WTC11 (cell line): ENCODE measurements around the gene RHBDL1. TPM values are rescaled to one million over a fixed set of nuclear protein-coding genes. Genes with fewer than 3 reads are reported as not detected.

ENCODE experiments used
- ATAC-seq: fragments of 200-7000 bp; cut with Tn5 transposase; 2 replicates; pipeline ENCODE4 v1.10.0; 2021; ENCODE audit warnings: mild to moderate bottlenecking, moderate library complexity
- CTCF ChIA-PET: fragments of 300-600 bp; sonication (Branson Sonifier 250); formaldehyde crosslinking; loops from one replicate; lab custom pipeline; 2021; ENCODE audit warnings: antibody characterized with exemption; lab: Charles Lee
- POLR2A ChIA-PET: fragments of 350-600 bp; sonication (Branson Sonifier 250); formaldehyde crosslinking; loops from one replicate; lab custom pipeline; 2021; ENCODE audit warnings: antibody characterized with exemption; lab: Charles Lee
- DNase-seq: peaks from one replicate; pipeline ENCODE4 v3.0.0; 2021; ENCODE audit warnings: low spot score
- H3K27ac Mint-ChIP-seq: 2 replicates; pipeline ENCODE4 v1.8.0; 2021; ENCODE audit warnings: mixed read lengths
- H3K27me3 Mint-ChIP-seq: 2 replicates; pipeline ENCODE4 v1.8.0; 2021; ENCODE audit warnings: low read depth, mild to moderate bottlenecking, moderate library complexity, mixed read lengths
- H3K36me3 Mint-ChIP-seq: 2 replicates; pipeline ENCODE4 v1.8.0; 2021; ENCODE audit warnings: mixed read lengths
- H3K4me1 Mint-ChIP-seq: 2 replicates; pipeline ENCODE4 v1.8.0; 2022; ENCODE audit warnings: mixed read lengths
- H3K4me3 Mint-ChIP-seq: 2 replicates; pipeline ENCODE4 v1.8.0; 2021; ENCODE audit warnings: mild to moderate bottlenecking, moderate library complexity, mixed read lengths
- H3K9me3 Mint-ChIP-seq: 2 replicates; pipeline ENCODE4 v1.8.0; 2021; ENCODE audit warnings: mixed read lengths
- CBFB ChIP-seq: sonication (generic); formaldehyde crosslinking; IDR thresholded peaks from 2 replicates; pipeline ENCODE4 v1.8.1; 2022; ENCODE audit warnings: mild to moderate bottlenecking, low read depth, missing genetic modification reagents
- CREB1 ChIP-seq: sonication (generic); formaldehyde crosslinking; IDR thresholded peaks from 2 replicates; pipeline ENCODE4 v1.8.0; 2023; ENCODE audit warnings: mild to moderate bottlenecking, missing genetic modification reagents
- ELF4 ChIP-seq: sonication (generic); formaldehyde crosslinking; IDR thresholded peaks from 2 replicates; pipeline ENCODE4 v1.8.1; 2022; ENCODE audit warnings: low read depth, mild to moderate bottlenecking, moderate library complexity, missing genetic modification reagents
- ESRRA ChIP-seq: sonication (generic); formaldehyde crosslinking; IDR thresholded peaks from 2 replicates; pipeline ENCODE4 v1.8.1; 2022; ENCODE audit warnings: mild to moderate bottlenecking, missing genetic modification reagents, borderline replicate concordance
- FOXJ3 ChIP-seq: sonication (generic); formaldehyde crosslinking; IDR thresholded peaks from 2 replicates; pipeline ENCODE4 v1.9.0; 2021; ENCODE audit warnings: missing genetic modification reagents, mild to moderate bottlenecking, borderline replicate concordance
- FOXK1 ChIP-seq: sonication (generic); formaldehyde crosslinking; IDR thresholded peaks from 2 replicates; pipeline ENCODE4 v1.8.0; 2022; ENCODE audit warnings: mild to moderate bottlenecking, moderate library complexity, missing genetic modification reagents
- GABPB1 ChIP-seq: sonication (generic); formaldehyde crosslinking; IDR thresholded peaks from 2 replicates; pipeline ENCODE4 v1.8.1; 2023; ENCODE audit warnings: mild to moderate bottlenecking, missing genetic modification reagents
- GTF2I ChIP-seq: fragments of 250-450 bp; sonication (Bioruptor Pico); conservative IDR thresholded peaks from 2 replicates; pipeline ENCODE4 v1.4.0; 2021; ENCODE audit warnings: mild to moderate bottlenecking
- KAT7 ChIP-seq: sonication (generic); formaldehyde crosslinking; IDR thresholded peaks from 2 replicates; pipeline ENCODE4 v1.8.1; 2023; ENCODE audit warnings: missing genetic modification reagents, mild to moderate bottlenecking, borderline replicate concordance
- MYBL2 ChIP-seq: sonication (generic); formaldehyde crosslinking; IDR thresholded peaks from 2 replicates; pipeline ENCODE4 v1.8.1; 2023; ENCODE audit warnings: mild to moderate bottlenecking, moderate library complexity, missing genetic modification reagents
- NR3C1 ChIP-seq: sonication (generic); formaldehyde crosslinking; conservative IDR thresholded peaks from 2 replicates; pipeline ENCODE4 v1.8.1; 2023; ENCODE audit warnings: low read depth, mild to moderate bottlenecking, missing genetic modification reagents
- SMAD4 ChIP-seq: sonication (generic); formaldehyde crosslinking; IDR thresholded peaks from 2 replicates; pipeline ENCODE4 v1.8.0; 2022; ENCODE audit warnings: mild to moderate bottlenecking, missing genetic modification reagents
- SOX15 ChIP-seq: fragments of 250-450 bp; sonication (Bioruptor Pico); IDR thresholded peaks from 2 replicates; pipeline ENCODE4 v1.9.0; 2021; ENCODE audit warnings: mild to moderate bottlenecking
- SP1 ChIP-seq: sonication (generic); formaldehyde crosslinking; conservative IDR thresholded peaks from 2 replicates; pipeline ENCODE4 v1.8.1; 2022; ENCODE audit warnings: missing genetic modification reagents
- ZBTB21 ChIP-seq: sonication (generic); formaldehyde crosslinking; IDR thresholded peaks from 2 replicates; pipeline ENCODE4 v1.8.1; 2023; ENCODE audit warnings: mild to moderate bottlenecking, missing genetic modification reagents, borderline replicate concordance
- ZNF263 ChIP-seq: sonication (generic); formaldehyde crosslinking; IDR thresholded peaks from 2 replicates; pipeline ENCODE4 v1.8.1; 2022; ENCODE audit warnings: low read depth, mild to moderate bottlenecking, moderate library complexity, missing genetic modification reagents
- ZNF317 ChIP-seq: sonication (generic); formaldehyde crosslinking; IDR thresholded peaks from 2 replicates; pipeline ENCODE4 v1.8.1; 2023; ENCODE audit warnings: low read depth, mild to moderate bottlenecking, moderate library complexity, missing genetic modification reagents, borderline replicate concordance
- total RNA-seq: library from RNA; stranded (reverse); gene quantifications from 3 replicates; pipeline ENCODE4 v1.2.3, GENCODE V29; 2021
- TF ChIP-seq, protein P1 (sequence below): sonication (generic); formaldehyde crosslinking; IDR thresholded peaks from 2 replicates; pipeline ENCODE4 v1.8.1; 2022; ENCODE audit warnings: mild to moderate bottlenecking, moderate library complexity, missing genetic modification reagents
- TF ChIP-seq, protein P2 (sequence below): sonication (generic); formaldehyde crosslinking; IDR thresholded peaks from 2 replicates; pipeline ENCODE4 v1.8.1; 2022; ENCODE audit warnings: mild to moderate bottlenecking, missing genetic modification reagents, moderate library complexity, borderline replicate concordance
- TF ChIP-seq, protein P3 (sequence below): sonication (generic); formaldehyde crosslinking; IDR thresholded peaks from 2 replicates; pipeline ENCODE4 v1.8.0; 2022; ENCODE audit warnings: mild to moderate bottlenecking, missing genetic modification reagents
- TF ChIP-seq, protein P4 (sequence below): fragments of 250-450 bp; sonication (Bioruptor Pico); IDR thresholded peaks from 2 replicates; pipeline ENCODE4 v1.9.0; 2021; ENCODE audit warnings: moderate library complexity, mild to moderate bottlenecking, inconsistent platforms, borderline replicate concordance
- TF ChIP-seq, protein P5 (sequence below): sonication (generic); formaldehyde crosslinking; conservative IDR thresholded peaks from 2 replicates; pipeline ENCODE4 v1.8.1; 2022; ENCODE audit warnings: mild to moderate bottlenecking, missing genetic modification reagents
- TF ChIP-seq, protein P6 (sequence below): sonication (generic); formaldehyde crosslinking; IDR thresholded peaks from 2 replicates; pipeline ENCODE4 v1.8.0; 2023; ENCODE audit warnings: missing genetic modification reagents, mild to moderate bottlenecking, borderline replicate concordance
- TF ChIP-seq, protein P7 (sequence below): sonication (generic); formaldehyde crosslinking; IDR thresholded peaks from 2 replicates; pipeline ENCODE4 v1.8.0; 2022; ENCODE audit warnings: mild to moderate bottlenecking, missing genetic modification reagents

The RHBDL1 gene
- total RNA-seq, 1 experiment from 2014 or later, result 8.2 TPM

DNA sequence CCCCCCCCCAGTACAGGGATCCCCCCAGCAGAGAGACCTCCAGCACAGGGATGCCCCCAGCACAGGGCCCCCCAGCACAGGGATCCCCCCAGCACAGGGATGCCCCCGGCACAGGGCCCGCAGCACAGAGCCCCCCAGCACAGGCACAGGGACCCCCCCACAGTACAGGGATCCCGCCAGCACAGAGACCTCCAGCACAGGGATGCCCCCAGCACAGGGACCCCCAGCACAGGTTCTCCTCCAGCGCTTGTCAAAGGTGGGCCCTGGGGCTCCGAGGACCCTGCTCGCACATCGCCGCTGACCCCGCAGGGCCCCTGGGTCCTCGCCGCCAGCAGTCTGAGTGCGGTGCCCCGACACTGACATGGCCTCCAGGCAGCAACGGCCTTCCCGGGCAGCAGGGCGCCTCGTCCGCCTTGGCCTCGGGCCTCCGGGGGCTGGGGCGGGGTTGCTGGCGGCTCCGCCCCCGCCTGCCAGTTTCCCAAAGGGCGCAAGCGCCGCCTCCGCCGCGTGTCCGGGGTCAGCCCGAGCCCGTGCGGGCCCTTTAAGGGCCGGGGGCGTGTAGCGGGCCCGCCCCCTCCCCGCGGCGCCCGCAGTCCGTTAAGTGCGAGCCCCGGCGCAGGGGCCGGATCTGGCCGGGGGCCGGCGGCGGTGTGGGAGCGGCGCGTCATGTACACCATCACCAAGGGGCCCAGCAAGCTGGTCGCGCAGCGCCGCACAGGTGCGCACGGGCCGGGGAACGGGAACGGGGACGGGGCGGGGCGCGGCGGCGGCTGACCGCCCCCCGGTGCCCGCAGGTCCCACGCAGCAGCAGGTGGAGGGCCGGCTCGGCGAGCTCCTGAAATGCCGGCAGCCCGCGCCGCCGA, 33.9 kb upstream of the RHBDL1 start, which contains the start of gene MCRIP2 (continued):
- TF ChIP-seq ZBTB21 (CRISPR knock-in tag), result peak; percentile 41; the same call in 1 of the 2 replicates
- TF ChIP-seq CREB1, result no peak
- TF ChIP-seq SMAD4 (CRISPR knock-in tag), result no peak
- TF ChIP-seq, protein P1, sequence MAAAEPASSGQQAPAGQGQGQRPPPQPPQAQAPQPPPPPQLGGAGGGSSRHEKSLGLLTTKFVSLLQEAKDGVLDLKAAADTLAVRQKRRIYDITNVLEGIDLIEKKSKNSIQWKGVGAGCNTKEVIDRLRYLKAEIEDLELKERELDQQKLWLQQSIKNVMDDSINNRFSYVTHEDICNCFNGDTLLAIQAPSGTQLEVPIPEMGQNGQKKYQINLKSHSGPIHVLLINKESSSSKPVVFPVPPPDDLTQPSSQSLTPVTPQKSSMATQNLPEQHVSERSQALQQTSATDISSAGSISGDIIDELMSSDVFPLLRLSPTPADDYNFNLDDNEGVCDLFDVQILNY, result peak; percentile 73; the same call in 1 of the 2 replicates
- peak; percentile 75 for TF ChIP-seq FOXK1 (CRISPR knock-in tag)
- peak; percentile 61; the same call in 1 of the 2 replicates for TF ChIP-seq MYBL2 (CRISPR knock-in tag)
- TF ChIP-seq GTF2I, result no peak
- TF ChIP-seq, protein P2, sequence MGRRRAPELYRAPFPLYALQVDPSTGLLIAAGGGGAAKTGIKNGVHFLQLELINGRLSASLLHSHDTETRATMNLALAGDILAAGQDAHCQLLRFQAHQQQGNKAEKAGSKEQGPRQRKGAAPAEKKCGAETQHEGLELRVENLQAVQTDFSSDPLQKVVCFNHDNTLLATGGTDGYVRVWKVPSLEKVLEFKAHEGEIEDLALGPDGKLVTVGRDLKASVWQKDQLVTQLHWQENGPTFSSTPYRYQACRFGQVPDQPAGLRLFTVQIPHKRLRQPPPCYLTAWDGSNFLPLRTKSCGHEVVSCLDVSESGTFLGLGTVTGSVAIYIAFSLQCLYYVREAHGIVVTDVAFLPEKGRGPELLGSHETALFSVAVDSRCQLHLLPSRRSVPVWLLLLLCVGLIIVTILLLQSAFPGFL, result no peak
- TF ChIP-seq GABPB1, result peak; percentile 41
- TF ChIP-seq ESRRA (CRISPR knock-in tag), result peak; percentile 10; the same call in 1 of the 2 replicates
- TF ChIP-seq, protein P3, sequence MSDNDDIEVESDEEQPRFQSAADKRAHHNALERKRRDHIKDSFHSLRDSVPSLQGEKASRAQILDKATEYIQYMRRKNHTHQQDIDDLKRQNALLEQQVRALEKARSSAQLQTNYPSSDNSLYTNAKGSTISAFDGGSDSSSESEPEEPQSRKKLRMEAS (CRISPR knock-in tag), result 0 out of 2 replicates have a peak, but pooled peaks have one; percentile 13
- TF ChIP-seq, protein P4, sequence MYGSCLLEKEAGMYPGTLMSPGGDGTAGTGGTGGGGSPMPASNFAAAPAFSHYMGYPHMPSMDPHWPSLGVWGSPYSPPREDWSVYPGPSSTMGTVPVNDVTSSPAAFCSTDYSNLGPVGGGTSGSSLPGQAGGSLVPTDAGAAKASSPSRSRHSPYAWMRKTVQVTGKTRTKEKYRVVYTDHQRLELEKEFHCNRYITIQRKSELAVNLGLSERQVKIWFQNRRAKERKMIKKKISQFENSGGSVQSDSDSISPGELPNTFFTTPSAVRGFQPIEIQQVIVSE (CRISPR knock-in tag), result no peak
- TF ChIP-seq ELF4, result 0 out of 2 replicates have a peak, but pooled peaks have one; percentile 35
- peak; percentile 89 for TF ChIP-seq SP1 (CRISPR knock-in tag)
- TF ChIP-seq, protein P5, sequence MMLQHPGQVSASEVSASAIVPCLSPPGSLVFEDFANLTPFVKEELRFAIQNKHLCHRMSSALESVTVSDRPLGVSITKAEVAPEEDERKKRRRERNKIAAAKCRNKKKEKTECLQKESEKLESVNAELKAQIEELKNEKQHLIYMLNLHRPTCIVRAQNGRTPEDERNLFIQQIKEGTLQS (CRISPR knock-in tag), result no peak
- no peak for TF ChIP-seq FOXJ3 (CRISPR knock-in tag)
- TF ChIP-seq ZNF263 (CRISPR knock-in tag), result peak; percentile 25; the same call in 1 of the 2 replicates

DNA sequence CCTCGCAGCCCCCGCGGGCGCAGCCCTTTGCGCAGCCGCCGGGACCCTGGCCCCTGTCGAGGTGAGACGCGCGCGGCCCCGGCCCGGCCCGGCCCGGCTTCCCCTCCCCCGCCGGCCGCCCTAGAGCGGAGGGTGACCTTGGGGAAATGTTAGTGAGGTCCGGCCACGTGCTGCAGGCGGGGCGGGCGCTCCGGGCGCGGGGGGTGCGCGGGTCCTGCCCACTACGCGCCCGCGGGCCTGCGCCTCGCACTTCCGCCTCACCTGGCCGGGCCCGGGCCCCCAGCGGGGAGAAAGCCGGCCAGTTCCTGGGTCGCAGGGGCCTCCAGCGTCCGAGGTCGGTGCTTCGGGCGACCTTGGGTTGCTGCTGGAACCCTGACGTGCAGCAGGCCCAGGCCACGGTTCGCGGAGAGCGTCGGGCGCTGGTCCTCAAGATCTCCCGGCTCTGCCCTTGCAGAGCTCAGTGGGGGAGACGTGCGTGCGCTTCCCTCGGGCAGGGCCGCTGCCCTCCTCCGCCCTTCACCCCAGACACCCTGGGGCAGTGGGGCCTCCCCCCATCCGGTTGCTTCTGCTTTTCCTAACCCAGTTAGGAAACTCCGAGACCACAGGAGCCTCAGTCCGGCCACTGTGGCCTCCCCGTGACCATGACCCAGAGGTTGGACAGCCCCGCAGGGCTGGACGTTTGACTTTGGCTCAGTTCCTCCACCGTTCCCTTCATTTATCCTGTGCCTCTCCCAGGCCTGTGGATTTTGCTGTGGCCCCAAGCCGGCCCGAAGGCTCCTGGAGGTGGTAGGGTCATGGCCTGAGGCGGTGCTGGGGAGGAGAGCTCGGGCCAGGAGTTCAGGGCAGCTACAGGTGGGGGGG, 33.1 kb upstream of the RHBDL1 start:
- no peaks in the 10 kb centered on the region for H3K36me3 Mint-ChIP-seq
- POLR2A ChIA-PET, result no interaction called here
- TF ChIP-seq ZNF317 (CRISPR knock-in tag) (0 out of 2 replicates have a peak, but pooled peaks have one; percentile 12), SOX15 (no peak), FOXJ3 (CRISPR knock-in tag) (no peak), FOXK1 (CRISPR knock-in tag) (no peak; the same call in 1 of the 2 replicates), KAT7 (CRISPR knock-in tag) (no peak), SP1 (CRISPR knock-in tag) (no peak), NR3C1 (CRISPR knock-in tag) (0 out of 2 replicates have a peak, but pooled peaks have one; percentile 47), SMAD4 (CRISPR knock-in tag) (no peak), ESRRA (CRISPR knock-in tag) (peak; percentile 76; the same call in 1 of the 2 replicates), GABPB1 (peak; percentile 9; the same call in 1 of the 2 replicates), CBFB (CRISPR knock-in tag) (no peak)
- TF ChIP-seq, protein P6, sequence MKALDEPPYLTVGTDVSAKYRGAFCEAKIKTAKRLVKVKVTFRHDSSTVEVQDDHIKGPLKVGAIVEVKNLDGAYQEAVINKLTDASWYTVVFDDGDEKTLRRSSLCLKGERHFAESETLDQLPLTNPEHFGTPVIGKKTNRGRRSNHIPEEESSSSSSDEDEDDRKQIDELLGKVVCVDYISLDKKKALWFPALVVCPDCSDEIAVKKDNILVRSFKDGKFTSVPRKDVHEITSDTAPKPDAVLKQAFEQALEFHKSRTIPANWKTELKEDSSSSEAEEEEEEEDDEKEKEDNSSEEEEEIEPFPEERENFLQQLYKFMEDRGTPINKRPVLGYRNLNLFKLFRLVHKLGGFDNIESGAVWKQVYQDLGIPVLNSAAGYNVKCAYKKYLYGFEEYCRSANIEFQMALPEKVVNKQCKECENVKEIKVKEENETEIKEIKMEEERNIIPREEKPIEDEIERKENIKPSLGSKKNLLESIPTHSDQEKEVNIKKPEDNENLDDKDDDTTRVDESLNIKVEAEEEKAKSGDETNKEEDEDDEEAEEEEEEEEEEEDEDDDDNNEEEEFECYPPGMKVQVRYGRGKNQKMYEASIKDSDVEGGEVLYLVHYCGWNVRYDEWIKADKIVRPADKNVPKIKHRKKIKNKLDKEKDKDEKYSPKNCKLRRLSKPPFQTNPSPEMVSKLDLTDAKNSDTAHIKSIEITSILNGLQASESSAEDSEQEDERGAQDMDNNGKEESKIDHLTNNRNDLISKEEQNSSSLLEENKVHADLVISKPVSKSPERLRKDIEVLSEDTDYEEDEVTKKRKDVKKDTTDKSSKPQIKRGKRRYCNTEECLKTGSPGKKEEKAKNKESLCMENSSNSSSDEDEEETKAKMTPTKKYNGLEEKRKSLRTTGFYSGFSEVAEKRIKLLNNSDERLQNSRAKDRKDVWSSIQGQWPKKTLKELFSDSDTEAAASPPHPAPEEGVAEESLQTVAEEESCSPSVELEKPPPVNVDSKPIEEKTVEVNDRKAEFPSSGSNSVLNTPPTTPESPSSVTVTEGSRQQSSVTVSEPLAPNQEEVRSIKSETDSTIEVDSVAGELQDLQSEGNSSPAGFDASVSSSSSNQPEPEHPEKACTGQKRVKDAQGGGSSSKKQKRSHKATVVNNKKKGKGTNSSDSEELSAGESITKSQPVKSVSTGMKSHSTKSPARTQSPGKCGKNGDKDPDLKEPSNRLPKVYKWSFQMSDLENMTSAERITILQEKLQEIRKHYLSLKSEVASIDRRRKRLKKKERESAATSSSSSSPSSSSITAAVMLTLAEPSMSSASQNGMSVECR, result no peak
- TF ChIP-seq, protein P7, sequence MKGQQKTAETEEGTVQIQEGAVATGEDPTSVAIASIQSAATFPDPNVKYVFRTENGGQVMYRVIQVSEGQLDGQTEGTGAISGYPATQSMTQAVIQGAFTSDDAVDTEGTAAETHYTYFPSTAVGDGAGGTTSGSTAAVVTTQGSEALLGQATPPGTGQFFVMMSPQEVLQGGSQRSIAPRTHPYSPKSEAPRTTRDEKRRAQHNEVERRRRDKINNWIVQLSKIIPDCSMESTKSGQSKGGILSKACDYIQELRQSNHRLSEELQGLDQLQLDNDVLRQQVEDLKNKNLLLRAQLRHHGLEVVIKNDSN (CRISPR knock-in tag), result no peak; the same call in 1 of the 2 replicates

More for the DNA sequence above, 33.1 kb upstream of the RHBDL1 start:
- DNase-seq, result peak; percentile 59
- Mint-ChIP-seq H3K4me1 (peaks cover 25% of the 10 kb centered on the region), H3K4me3 (peak overlapping the region; percentile 69), H3K27me3 (no peaks in the 10 kb centered on the region), H3K27ac (no peak overlapping the region), H3K9me3 (no peaks in the 10 kb centered on the region)
- CTCF ChIA-PET, result interaction anchor here (0.6 to 1.9 kb wide), 5 partner anchors 18 to 439 kb away, joined by 3 to 8 read pairs (median 4); no protein-coding TSS in a partner anchor
- peak; percentile 7 for ATAC-seq
